Suprapubic skin (tissue), 3 donors: ENCODE results near the gene GALNT17.

Experiments
- CTCF ChIP-seq, 2 donors: fragments of 200-600 bp in 1 of 2; fragments of 450-650 bp in 1 of 2; sonication (generic) in 1 of 2; IDR thresholded peaks; one replicate each; pipeline ENCODE4 v1.5.1; 2016 to 2019; ENCODE audit warnings: antibody characterized with exemption in 2 of 2, mild to moderate bottlenecking in 1 of 2, moderate library complexity in 1 of 2
- POLR2A ChIP-seq, 2 donors: fragments of 450-650 bp; IDR thresholded peaks; one replicate each; pipeline ENCODE4 v1.6.1; 2017; ENCODE audit warnings: antibody characterized with exemption in 2 of 2, mild to moderate bottlenecking in 2 of 2, moderate library complexity in 2 of 2

DNA sequence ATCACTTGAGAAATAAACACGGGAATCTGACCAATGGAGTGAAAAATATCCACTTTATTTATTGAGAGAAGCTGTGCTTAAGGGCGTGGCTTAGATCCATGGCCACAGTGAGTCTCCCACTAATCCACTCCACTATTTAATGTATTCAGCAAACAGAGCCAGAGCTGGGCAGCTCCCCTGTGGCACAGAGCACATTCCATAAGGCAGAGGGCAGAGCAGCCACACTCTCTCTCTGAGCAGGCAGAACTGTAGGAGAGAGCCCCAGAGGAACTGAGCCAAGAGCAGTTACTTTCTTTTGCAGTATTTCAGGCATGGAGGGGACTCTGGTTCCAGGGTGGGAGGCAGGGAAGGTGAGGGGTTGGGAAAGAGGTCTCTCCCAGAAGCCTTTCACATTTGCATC lies 106.0 kb downstream of the GALNT17 start:
- TF ChIP-seq CTCF (IDR thresholded peaks at IDR 0.05): no peak
- no peak for TF ChIP-seq POLR2A (IDR thresholded peaks at IDR 0.05)
